ENCODE results near the gene CLCN7. TPM values are rescaled to one million over a fixed set of nuclear protein-coding genes. Genes with fewer than 3 reads are reported as not detected.

CLCN7 gene
- total RNA-seq, 1 donor from 2014 or later: 11.5 TPM

DNA sequence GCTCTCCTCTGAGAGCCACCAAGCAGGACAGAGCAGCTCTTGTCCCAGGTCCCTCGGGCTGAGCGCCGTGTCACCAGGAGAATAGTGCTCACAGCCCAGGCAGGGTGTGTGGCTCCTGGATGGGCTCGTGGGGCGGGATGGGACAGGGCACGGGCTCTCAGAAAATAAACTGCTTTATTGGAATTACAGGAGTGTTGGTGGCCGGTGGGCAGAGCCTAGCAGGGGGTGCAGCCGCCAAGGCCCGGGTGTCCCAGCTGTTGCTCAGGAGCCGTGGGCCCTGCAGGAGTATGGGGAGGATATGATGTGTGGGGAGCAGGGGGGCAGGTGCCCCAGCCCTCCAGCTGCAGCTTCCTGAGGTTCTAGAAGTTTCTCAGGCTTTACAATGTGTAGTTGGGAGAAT is 35.4 kb upstream of the CLCN7 start:
- H3K4me2 ChIP-seq: no peak overlapping the region
- H3K27me3 Mint-ChIP-seq (ENCODE audit: insufficient read depth, low read depth): peaks cover 3% of the 10 kb centered on the region
- no peak overlapping the region for H2AFZ ChIP-seq (replicated peaks)
- no peak overlapping the region for H3K27ac ChIP-seq
- H3K9me3 ChIP-seq (ENCODE audit: low read depth): no peaks in the 10 kb centered on the region
- no peak overlapping the region for H3K27ac Mint-ChIP-seq
- H3K4me3 ChIP-seq: no peak overlapping the region
- H3K79me2 ChIP-seq (ENCODE audit: low read depth): no peaks in the 10 kb centered on the region
- no peaks in the 10 kb centered on the region for H3K27me3 ChIP-seq
- peaks cover 7% of the 10 kb centered on the region for H3K9me3 Mint-ChIP-seq
- H3K36me3 Mint-ChIP-seq: peaks cover 16% of the 10 kb centered on the region
- no peaks in the 10 kb centered on the region for H3K36me3 ChIP-seq
- no peaks in the 10 kb centered on the region for H3K4me1 ChIP-seq
- H4K20me1 ChIP-seq (ENCODE audit: low read depth): no peaks in the 10 kb centered on the region
- no peak overlapping the region for H3K4me3 Mint-ChIP-seq
- H3F3A ChIP-seq (ENCODE audit: low read depth): peaks cover 5% of the 10 kb centered on the region
- no peak overlapping the region for H3K9ac ChIP-seq
- H3K4me1 Mint-ChIP-seq: no peaks in the 10 kb centered on the region
- DNase-seq (ENCODE audit: low spot score): no peak
- TF ChIP-seq EZH2 (IDR thresholded peaks at IDR 0.05) (no peak), EZH2phosphoT487 (IDR thresholded peaks at IDR 0.05) (no peak)
- TF ChIP-seq, protein P1, sequence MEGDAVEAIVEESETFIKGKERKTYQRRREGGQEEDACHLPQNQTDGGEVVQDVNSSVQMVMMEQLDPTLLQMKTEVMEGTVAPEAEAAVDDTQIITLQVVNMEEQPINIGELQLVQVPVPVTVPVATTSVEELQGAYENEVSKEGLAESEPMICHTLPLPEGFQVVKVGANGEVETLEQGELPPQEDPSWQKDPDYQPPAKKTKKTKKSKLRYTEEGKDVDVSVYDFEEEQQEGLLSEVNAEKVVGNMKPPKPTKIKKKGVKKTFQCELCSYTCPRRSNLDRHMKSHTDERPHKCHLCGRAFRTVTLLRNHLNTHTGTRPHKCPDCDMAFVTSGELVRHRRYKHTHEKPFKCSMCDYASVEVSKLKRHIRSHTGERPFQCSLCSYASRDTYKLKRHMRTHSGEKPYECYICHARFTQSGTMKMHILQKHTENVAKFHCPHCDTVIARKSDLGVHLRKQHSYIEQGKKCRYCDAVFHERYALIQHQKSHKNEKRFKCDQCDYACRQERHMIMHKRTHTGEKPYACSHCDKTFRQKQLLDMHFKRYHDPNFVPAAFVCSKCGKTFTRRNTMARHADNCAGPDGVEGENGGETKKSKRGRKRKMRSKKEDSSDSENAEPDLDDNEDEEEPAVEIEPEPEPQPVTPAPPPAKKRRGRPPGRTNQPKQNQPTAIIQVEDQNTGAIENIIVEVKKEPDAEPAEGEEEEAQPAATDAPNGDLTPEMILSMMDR (IDR thresholded peaks at IDR 0.05): no peak

DNA sequence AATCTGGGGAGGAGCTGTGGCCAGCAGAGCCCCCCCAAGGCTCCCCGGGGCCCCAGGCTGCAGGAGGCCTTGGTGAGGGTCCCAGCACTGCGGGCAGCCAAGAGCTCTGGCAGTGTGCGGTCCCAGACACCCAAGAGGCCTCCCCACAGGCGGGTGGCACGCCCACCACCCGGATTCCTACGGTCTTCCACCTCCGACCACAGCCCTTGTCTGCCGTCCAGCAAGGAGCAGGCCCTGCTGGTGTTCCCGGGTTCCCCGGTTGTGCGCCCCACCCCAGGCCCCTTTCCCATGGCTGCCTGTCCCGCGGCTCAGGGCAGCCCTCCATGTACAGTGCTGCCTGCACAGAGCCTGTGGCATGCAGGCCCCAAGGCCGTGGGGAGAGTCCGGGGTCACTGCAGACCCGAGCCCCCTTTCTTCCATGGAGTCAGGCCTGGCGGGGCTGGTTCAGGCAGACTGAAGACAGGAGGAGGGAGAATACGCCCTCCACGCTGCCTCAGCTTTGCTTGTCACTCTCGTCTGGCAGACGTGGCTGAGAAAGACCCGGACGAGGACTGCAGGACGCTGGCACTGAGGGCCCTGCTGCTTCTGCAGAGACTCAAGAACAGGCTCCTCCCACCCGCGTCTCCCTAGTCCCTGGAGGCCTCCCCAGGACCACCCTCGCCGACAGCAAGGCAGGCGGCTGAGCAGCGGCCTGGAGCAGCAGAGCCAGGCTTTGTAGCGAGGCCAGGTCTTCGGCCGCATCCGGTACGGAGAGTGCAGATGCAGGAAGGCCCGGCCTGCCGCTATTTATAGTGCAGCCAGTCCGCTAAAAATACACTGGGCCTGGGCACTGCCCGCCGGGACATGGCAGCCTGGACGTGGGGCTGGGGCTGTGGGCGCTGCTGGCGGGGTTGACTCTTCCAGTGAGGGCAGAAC is 34.7 kb upstream of the CLCN7 start:
- Histone ChIP-seq H3K4me2 (no peak overlapping the region), H3K9ac (no peak overlapping the region), H3K9me3 (ENCODE audit: low read depth) (no peaks in the 10 kb centered on the region), H4K20me1 (ENCODE audit: low read depth) (no peaks in the 10 kb centered on the region), H3K4me1 (no peaks in the 10 kb centered on the region), H3K79me2 (ENCODE audit: low read depth) (no peaks in the 10 kb centered on the region), H3K4me3 (no peak overlapping the region), H3K27ac (no peak overlapping the region), H3K27me3 (no peaks in the 10 kb centered on the region), H3K36me3 (no peaks in the 10 kb centered on the region), H3F3A (ENCODE audit: low read depth) (peaks cover 5% of the 10 kb centered on the region), H2AFZ (replicated peaks) (no peak overlapping the region)
- Mint-ChIP-seq H3K4me3 (no peak overlapping the region), H3K27me3 (ENCODE audit: insufficient read depth, low read depth) (peaks cover 3% of the 10 kb centered on the region), H3K9me3 (peaks cover 4% of the 10 kb centered on the region), H3K27ac (no peak overlapping the region), H3K4me1 (no peaks in the 10 kb centered on the region), H3K36me3 (peaks cover 12% of the 10 kb centered on the region)
- no peak for TF ChIP-seq EZH2phosphoT487 (IDR thresholded peaks at IDR 0.05)
- TF ChIP-seq EZH2 (IDR thresholded peaks at IDR 0.05): no peak
- TF ChIP-seq, protein P1 (IDR thresholded peaks at IDR 0.05): no peak
- no peak for DNase-seq (ENCODE audit: low spot score)

DNA sequence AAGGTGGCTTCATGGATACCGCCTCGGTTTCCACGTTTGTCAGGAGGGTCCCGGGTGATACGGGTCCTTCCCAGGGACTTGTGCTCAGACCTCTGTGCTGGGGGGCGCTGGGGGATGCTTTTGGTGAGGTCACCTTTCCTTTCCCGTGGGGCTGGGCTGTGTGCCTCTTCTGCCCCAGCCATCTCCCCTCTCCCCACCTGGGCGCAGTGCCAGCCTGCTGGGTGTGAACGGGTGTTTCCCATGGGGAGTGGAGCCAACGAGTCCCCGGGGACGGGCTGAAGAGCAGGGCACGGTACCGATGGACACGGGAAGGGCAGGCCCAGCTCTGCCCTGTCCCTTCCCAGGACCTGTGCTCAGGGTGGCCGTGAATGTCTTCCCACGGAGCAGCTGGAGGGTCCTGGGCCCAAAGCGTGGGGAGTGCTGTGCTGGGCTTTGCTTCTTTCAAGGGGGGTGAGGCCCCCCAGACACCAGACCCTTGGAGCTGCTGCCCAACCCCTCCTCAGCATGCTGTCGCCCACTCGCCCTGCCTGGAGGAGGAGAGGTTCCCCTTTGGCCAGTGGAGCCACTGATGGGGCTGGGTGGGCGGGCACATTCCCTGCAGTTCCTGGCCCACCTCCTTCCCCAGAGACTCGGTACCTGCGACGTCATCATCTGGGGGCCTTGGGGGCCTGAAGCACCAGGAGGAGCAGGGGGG is 33.8 kb upstream of the CLCN7 start:
- TF ChIP-seq EZH2phosphoT487 (IDR thresholded peaks at IDR 0.05): no peak
- TF ChIP-seq EZH2 (IDR thresholded peaks at IDR 0.05): no peak
- TF ChIP-seq, protein P1 (IDR thresholded peaks at IDR 0.05): no peak
- Histone ChIP-seq H3K9ac (no peak overlapping the region), H3F3A (ENCODE audit: low read depth) (peaks cover 5% of the 10 kb centered on the region), H3K9me3 (ENCODE audit: low read depth) (no peaks in the 10 kb centered on the region), H3K36me3 (no peaks in the 10 kb centered on the region), H3K27ac (no peak overlapping the region), H4K20me1 (ENCODE audit: low read depth) (no peaks in the 10 kb centered on the region), H3K27me3 (no peaks in the 10 kb centered on the region), H3K4me1 (no peaks in the 10 kb centered on the region), H3K4me2 (no peak overlapping the region), H2AFZ (replicated peaks) (no peak overlapping the region), H3K4me3 (no peak overlapping the region), H3K79me2 (ENCODE audit: low read depth) (no peaks in the 10 kb centered on the region)
- Mint-ChIP-seq H3K27ac (no peak overlapping the region), H3K4me1 (no peaks in the 10 kb centered on the region), H3K9me3 (peaks cover 2% of the 10 kb centered on the region), H3K4me3 (no peak overlapping the region), H3K27me3 (ENCODE audit: insufficient read depth, low read depth) (peaks cover 3% of the 10 kb centered on the region), H3K36me3 (peaks cover 9% of the 10 kb centered on the region)
- DNase-seq (ENCODE audit: low spot score): no peak

Data from neural progenitor cell (in vitro differentiated cells).